Globus pallidus (tissue), 1 donor: ENCODE measurements around the gene ATAT1.

Source experiments
- DNase-seq: peaks from one replicate; pipeline ENCODE4 v3.0.0-alpha.2; 2015; ENCODE audit warnings: low spot score

ATAT1 gene

GRCh38 chr6:30684386-30685156 lies 57.9 kb downstream of the ATAT1 start:
- no peak for DNase-seq

GRCh38 chr6:30685157-30686008 lies 58.7 kb downstream of the ATAT1 start:
- no peak for DNase-seq

- peak; percentile 53 for DNase-seq
Observed at GRCh38 chr6:30686009-30686907, 59.6 kb downstream of the ATAT1 start, which contains the start of gene PPP1R18. TSS of gene PPP1R18 (minus strand) at chr6:30686645. CDS start at chr6:30686018, 627 bp downstream.

- DNase-seq: peak; percentile 55
Observed at GRCh38 chr6:30686908-30687658, 60.4 kb downstream of the ATAT1 start.

GRCh38 chr6:30687659-30688431 lies 61.2 kb downstream of the ATAT1 start:
- DNase-seq: no peak

GRCh38 chr6:30688569-30688968 lies 61.9 kb downstream of the ATAT1 start:
- no peak for DNase-seq

GRCh38 chr6:30689022-30689865 lies 62.6 kb downstream of the ATAT1 start:
- no peak for DNase-seq

- DNase-seq: no peak
Observed at GRCh38 chr6:30689985-30690384, 63.3 kb downstream of the ATAT1 start.

- peak; percentile 86 for DNase-seq
Observed at GRCh38 chr6:30690403-30691207, 63.9 kb downstream of the ATAT1 start, which contains the start of gene NRM. TSS of gene NRM (minus strand) at chr6:30690984. CDS start at chr6:30690974, 10 bp downstream.

- DNase-seq: no peak
Observed at GRCh38 chr6:30691208-30691847, 64.7 kb downstream of the ATAT1 start.
